Activated CD4-positive, CD25-positive, alpha-beta regulatory T cell (primary cell): Measurements from ENCODE around the gene PECR.
"Not testable (repeated sequence)": the region's sequence is repeated elsewhere in the genome, so short reads cannot be mapped to it uniquely, and the experiment has no call there.

ENCODE experiments used
- DNase-seq, 4 experiments: peaks; one replicate each; lab custom pipeline; 2025; lab: John Stamatoyannopoulos, UW

The PECR gene

GRCh38 chr2:216002101-216002678 lies 79.4 kb downstream of the PECR start:
- DNase-seq: no peak

- no peak for DNase-seq
These were observed 80.2 kb downstream of the PECR start for GRCh38 chr2:216001216-216002100.

GRCh38 chr2:215998636-215999035 lies 83.0 kb downstream of the PECR start:
- no peak for DNase-seq

DNA sequence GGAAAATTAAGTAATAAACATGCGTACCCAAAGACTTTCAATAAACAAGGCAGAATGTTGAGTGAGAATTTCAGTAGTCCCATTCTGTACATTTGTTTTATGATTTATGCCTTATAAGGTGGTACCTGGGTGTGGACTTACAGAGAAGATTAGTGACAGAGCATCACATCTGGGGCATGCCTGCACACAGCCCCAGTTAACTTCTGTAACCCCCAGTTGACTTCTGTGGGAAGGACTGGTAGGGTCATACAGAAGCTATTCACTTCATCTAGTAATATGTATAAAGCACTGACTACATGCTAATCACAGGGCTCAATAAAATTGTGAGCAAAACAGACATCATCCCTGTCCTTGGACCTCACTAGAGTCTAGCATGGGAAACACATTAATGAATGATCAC lies 84.4 kb downstream of the PECR start:
- no peak for DNase-seq

DNA sequence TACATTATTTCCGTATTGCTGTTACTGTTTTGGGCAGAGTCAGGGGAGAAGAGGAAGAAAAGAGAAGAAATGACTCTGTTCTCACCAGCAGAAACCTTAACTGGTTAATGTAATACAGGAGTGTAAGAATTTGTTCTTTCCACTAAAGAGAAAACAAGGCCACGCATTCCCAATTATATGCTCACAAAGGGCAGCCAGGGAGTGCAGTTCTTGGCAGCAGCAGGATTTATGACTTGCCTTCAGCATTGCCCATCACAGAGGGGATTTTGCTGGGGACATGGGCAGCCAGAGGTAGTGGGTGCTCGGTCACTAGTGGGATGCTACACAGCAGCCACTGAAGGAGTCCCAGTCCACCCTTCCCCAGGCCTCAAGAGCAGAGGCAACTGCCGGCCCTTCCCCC lies 86.7 kb downstream of the PECR start:
- DNase-seq: no peak

- DNase-seq: not testable (repeated sequence)
These were observed 92.9 kb downstream of the PECR start for GRCh38 chr2:215988556-215989207.
